ENCODE measurements around the gene AGBL1. TPM values are rescaled to one million over a fixed set of nuclear protein-coding genes. Genes with fewer than 3 reads are reported as not detected.

The AGBL1 gene
- total RNA-seq, 1 experiment from 2014 or later = not detected

GRCh38 chr15:86157606-86158293, 78.1 kb downstream of the AGBL1 start:
- peaks cover under 1 to 1% (median 1%) of the 10 kb centered on the region in 3 experiments; a peak in 2 of 7 replicates for H3K36me3 Mint-ChIP-seq (ENCODE audit: insufficient read depth in 1 of 3, low read depth in 3 of 3)
- H3K4me3 Mint-ChIP-seq = no peak overlapping the region
- Histone ChIP-seq H3K56ac (ENCODE audit: insufficient read length, low read depth, low read length) (no peak overlapping the region), H3K9me3 (ENCODE audit: control insufficient read depth, low read depth, low read length) (no peaks in the 10 kb centered on the region), H2BK20ac (ENCODE audit: low read depth, low read length, poor library complexity, severe bottlenecking) (no peak overlapping the region), H3K4ac (ENCODE audit: low read depth, low read length) (no peak overlapping the region), H4K20me1 (ENCODE audit: control insufficient read depth, insufficient read depth, insufficient read length) (no peaks in the 10 kb centered on the region), H2AK5ac (ENCODE audit: insufficient read length, low read length) (no peak overlapping the region), H3K23ac (ENCODE audit: insufficient read length, low read depth, low read length) (no peak overlapping the region), H3K9ac (ENCODE audit: extremely low read depth, insufficient read length, low read length) (no peak overlapping the region), H2AFZ (ENCODE audit: low read length) (no peak overlapping the region), H2BK120ac (ENCODE audit: low read depth, low read length, poor library complexity, severe bottlenecking) (no peak overlapping the region), H4K5ac (ENCODE audit: insufficient read length, low read depth, low read length) (no peak overlapping the region), H3K23me2 (ENCODE audit: insufficient read length, low read depth, low read length, poor library complexity, severe bottlenecking) (no peaks in the 10 kb centered on the region), H3K79me1 (ENCODE audit: insufficient read depth, low read depth, low read length, poor library complexity, severe bottlenecking) (no peaks in the 10 kb centered on the region), H3K4me1 (ENCODE audit: insufficient read depth, low read length) (no peaks in the 10 kb centered on the region; the same call in 1 of the 2 replicates), H3K27me3 (ENCODE audit: insufficient read depth, low read length) (no peaks in the 10 kb centered on the region), H3K4me2 (ENCODE audit: insufficient read depth, insufficient read length, low read length) (no peak overlapping the region), H3K14ac (ENCODE audit: insufficient read depth, low read length) (no peak overlapping the region), H3K79me2 (ENCODE audit: insufficient read depth, low read length) (no peaks in the 10 kb centered on the region), H2BK12ac (ENCODE audit: insufficient read length, low read depth, low read length) (no peak overlapping the region), H2BK15ac (ENCODE audit: low read depth, low read length) (no peak overlapping the region), H4K8ac (replicated peaks; ENCODE audit: insufficient read length, low read depth, low read length) (no peak overlapping the region), H4K91ac (ENCODE audit: insufficient read length, low read depth, low read length) (no peak overlapping the region), H3K18ac (ENCODE audit: insufficient read length, low read depth, low read length) (no peak overlapping the region), H2BK5ac (ENCODE audit: insufficient read length, low read length) (no peak overlapping the region), H3T11ph (ENCODE audit: low read length) (no peak overlapping the region), H3K27ac (ENCODE audit: insufficient read length, low read depth, low read length) (no peak overlapping the region)
- no peak for DNase-seq
- TF ChIP-seq CTCF (conservative IDR thresholded peaks at IDR 0.05) = no peak
- H3K27ac Mint-ChIP-seq = no peak overlapping the region
- no peaks in the 10 kb centered on the region for H3K27me3 Mint-ChIP-seq (ENCODE audit: low read depth)
- peaks cover 5 to 6% of the 10 kb centered on the region in 2 experiments; a peak in 4 of 5 replicates for H3K9me3 Mint-ChIP-seq
- WGBS (ENCODE audit: extremely low coverage, insufficient read length, low lambda C conversion rate) = no CpG with 5 or more reads among the region's 6 CpGs
- peaks cover 15 to 22% of the 10 kb centered on the region in 2 experiments for H3K4me1 Mint-ChIP-seq

Data from H9 (cell line).